ENCODE measurements around the gene ZNF470.

Gene ZNF470

GRCh38 chr19:56567274-56568120 lies at the start of gene ZNF470:
ZNF470 (plus strand) TSS chr19:56567468; CDS start chr19:56570312, 2,844 bp downstream.
- peak; percentile 77 to 84 for DNase-seq (ENCODE audit: low read depth in 2 of 2)

- no peak for DNase-seq (ENCODE audit: low read depth in 2 of 2)
These were observed 41.9 kb upstream of the ZNF470 start for GRCh38 chr19:56525214-56525860.

GRCh38 chr19:56537442-56537841 lies 29.8 kb upstream of the ZNF470 start:
- no peak for DNase-seq (ENCODE audit: low read depth in 2 of 2)

GRCh38 chr19:56538254-56538760 lies 29.0 kb upstream of the ZNF470 start:
- DNase-seq (ENCODE audit: low read depth in 2 of 2), result peak; percentile 77 to 86

GRCh38 chr19:56538761-56539263 lies 28.5 kb upstream of the ZNF470 start, which contains the start of gene ZFP28:
ZFP28 (plus strand) TSS chr19:56538948; CDS start chr19:56539019, 71 bp downstream.
- peak in 1 of 2 donors; percentile 52 for DNase-seq (ENCODE audit: low read depth in 2 of 2)

- no peak for DNase-seq (ENCODE audit: low read depth in 2 of 2)
These were observed 23.5 kb upstream of the ZNF470 start for GRCh38 chr19:56543776-56544175.

GRCh38 chr19:56547535-56547934 lies 19.7 kb upstream of the ZNF470 start:
- DNase-seq (ENCODE audit: low read depth in 2 of 2), result no peak

GRCh38 chr19:56554272-56554869 lies 12.9 kb upstream of the ZNF470 start:
- DNase-seq (ENCODE audit: low read depth in 2 of 2), result no peak

- no peak for DNase-seq (ENCODE audit: low read depth in 2 of 2)
These were observed 4.5 kb upstream of the ZNF470 start for GRCh38 chr19:56562766-56563165.

GRCh38 chr19:56566904-56567273 lies 379 bp upstream of the ZNF470 start:
- peak; percentile 24 to 36 for DNase-seq (ENCODE audit: low read depth in 2 of 2)

GRCh38 chr19:56572589-56572988 lies 5.3 kb downstream of the ZNF470 start:
- DNase-seq (ENCODE audit: low read depth in 2 of 2), result no peak

- DNase-seq (ENCODE audit: low read depth in 2 of 2), result no peak
These were observed 6.6 kb downstream of the ZNF470 start for GRCh38 chr19:56573914-56574313.

- DNase-seq (ENCODE audit: low read depth in 2 of 2), result no peak
These were observed 10.7 kb downstream of the ZNF470 start for GRCh38 chr19:56577719-56578602.

- DNase-seq (ENCODE audit: low read depth in 2 of 2), result no peak
These were observed 27.1 kb downstream of the ZNF470 start for GRCh38 chr19:56594446-56594782.

- peak; percentile 80 to 90 for DNase-seq (ENCODE audit: low read depth in 2 of 2)
These were observed 27.7 kb downstream of the ZNF470 start, which contains the start of gene ZNF71 for GRCh38 chr19:56594783-56595547. ZNF71 (plus strand) TSS chr19:56595302; CDS start chr19:56601559, 6,257 bp downstream.

- DNase-seq (ENCODE audit: low read depth in 2 of 2), result peak in 1 of 2 donors; percentile 6
These were observed 28.3 kb downstream of the ZNF470 start for GRCh38 chr19:56595548-56595899.

- no peak for DNase-seq (ENCODE audit: low read depth in 2 of 2)
These were observed 29.4 kb downstream of the ZNF470 start for GRCh38 chr19:56596676-56597075.

GRCh38 chr19:56597696-56598095 lies 30.4 kb downstream of the ZNF470 start:
- no peak for DNase-seq (ENCODE audit: low read depth in 2 of 2)

GRCh38 chr19:56601375-56601774 lies 34.1 kb downstream of the ZNF470 start:
- no peak for DNase-seq (ENCODE audit: low read depth in 2 of 2)

- no peak for DNase-seq (ENCODE audit: low read depth in 2 of 2)
These were observed 36.6 kb downstream of the ZNF470 start for GRCh38 chr19:56603829-56604228.
